GM23338 (cell line): ENCODE data around the gene SRPK1. TPM values are rescaled to one million over a fixed set of nuclear protein-coding genes. Genes with fewer than 3 reads are reported as not detected.

Experiments used
- ATAC-seq: fragments of 200-7000 bp; cut with Tn5 transposase; 3 replicates; pipeline ENCODE4 v1.9.1; 2020
- DNase-seq: peaks from one replicate; pipeline ENCODE4 v3.0.0-alpha.2; 2015; ENCODE audit warnings: low spot score
- H2AFZ ChIP-seq: fragments of 200-600 bp; sonication (generic); 2 replicates; pipeline ENCODE4 v1.8.0; 2016; ENCODE audit warnings: antibody characterized with exemption, mild to moderate bottlenecking, moderate library complexity
- H3F3A ChIP-seq: fragments of 200-600 bp; sonication (generic); replicated peaks from 2 replicates; pipeline ENCODE4 v1.8.0; 2017; ENCODE audit warnings: antibody characterized with exemption, mixed run types, low read depth
- H3K27ac ChIP-seq: fragments of 200-600 bp; sonication (generic); 2 replicates; pipeline ENCODE4 v1.6.1; 2016; ENCODE audit warnings: low read depth
- H3K27me3 ChIP-seq: fragments of 200-600 bp; sonication (generic); 2 replicates; pipeline ENCODE4 v1.8.0; 2016; ENCODE audit warnings: mild to moderate bottlenecking, mixed run types, moderate library complexity; ENCODE audit not compliant: insufficient read depth
- H3K36me3 ChIP-seq: fragments of 200-600 bp; sonication (generic); 2 replicates; pipeline ENCODE4 v1.8.0; 2016; ENCODE audit warnings: mild to moderate bottlenecking; ENCODE audit not compliant: insufficient read depth
- H3K4me1 ChIP-seq: fragments of 200-600 bp; sonication (generic); 2 replicates; pipeline ENCODE4 v1.8.0; 2016; ENCODE audit warnings: mild to moderate bottlenecking, moderate library complexity; ENCODE audit not compliant: insufficient read depth
- H3K4me2 ChIP-seq: fragments of 200-600 bp; sonication (generic); 2 replicates; pipeline ENCODE4 v1.7.1; 2017; ENCODE audit warnings: mixed run types
- H3K4me3 ChIP-seq: fragments of 200-600 bp; sonication (generic); 2 replicates; pipeline ENCODE4 v1.6.1; 2016; ENCODE audit warnings: mixed run types
- H3K79me2 ChIP-seq: fragments of 200-600 bp; sonication (generic); replicated peaks from 2 replicates; pipeline ENCODE4 v1.8.0; 2017; ENCODE audit warnings: mild to moderate bottlenecking; ENCODE audit not compliant: insufficient read depth
- H3K9me2 ChIP-seq: fragments of 200-600 bp; sonication (generic); 2 replicates; pipeline ENCODE4 v1.8.0; 2017; ENCODE audit not compliant: insufficient read depth
- H4K20me1 ChIP-seq: fragments of 200-600 bp; sonication (generic); replicated peaks from 2 replicates; pipeline ENCODE4 v1.8.0; 2017; ENCODE audit warnings: mild to moderate bottlenecking; ENCODE audit not compliant: insufficient read depth
- H3K27ac Mint-ChIP-seq: 2 replicates; pipeline ENCODE4 v1.8.0; 2020; ENCODE audit warnings: inconsistent platforms, mild to moderate bottlenecking, moderate library complexity, mixed read lengths
- H3K27me3 Mint-ChIP-seq: 3 replicates; pipeline ENCODE4 v1.8.0; 2022; ENCODE audit warnings: low read depth, mild to moderate bottlenecking, moderate library complexity, mixed read lengths, inconsistent platforms; ENCODE audit not compliant: insufficient read depth, poor library complexity
- H3K36me3 Mint-ChIP-seq: 3 replicates; pipeline ENCODE4 v1.8.0; 2021; ENCODE audit warnings: low read depth, mild to moderate bottlenecking, inconsistent platforms, moderate library complexity, mixed read lengths
- H3K4me1 Mint-ChIP-seq: 3 replicates; pipeline ENCODE4 v1.8.0; 2020; ENCODE audit warnings: mild to moderate bottlenecking, inconsistent platforms, mixed read lengths
- H3K4me3 Mint-ChIP-seq: 3 replicates; pipeline ENCODE4 v1.8.0; 2021; ENCODE audit warnings: moderate library complexity, mild to moderate bottlenecking, inconsistent platforms, mixed read lengths
- H3K9me3 Mint-ChIP-seq: 3 replicates; pipeline ENCODE4 v1.8.0; 2020; ENCODE audit warnings: moderate library complexity, mild to moderate bottlenecking, inconsistent platforms, mixed read lengths
- CREB1 ChIP-seq: fragments of 250-450 bp; sonication (Bioruptor Pico); IDR thresholded peaks from 2 replicates; pipeline ENCODE4 v1.5.0; 2020; ENCODE audit warnings: low read depth, mild to moderate bottlenecking, moderate library complexity
- EZH2 ChIP-seq: fragments of 200-600 bp; sonication (generic); IDR thresholded peaks from one replicate; pipeline ENCODE4 v1.8.0; 2017; ENCODE audit warnings: antibody characterized with exemption, mild to moderate bottlenecking, low read depth; ENCODE audit not compliant: unreplicated experiment
- EZH2phosphoT487 ChIP-seq: fragments of 200-600 bp; sonication (generic); IDR thresholded peaks from one replicate; pipeline ENCODE4 v1.8.1; 2018; ENCODE audit warnings: antibody characterized with exemption; ENCODE audit not compliant: unreplicated experiment
- JUNB ChIP-seq: IDR thresholded peaks from one replicate; pipeline ENCODE4 v1.6.1; 2016; ENCODE audit warnings: antibody characterized with exemption; ENCODE audit not compliant: unreplicated experiment
- NANOG ChIP-seq: IDR thresholded peaks from 2 replicates; pipeline ENCODE4 v1.6.1; 2016; ENCODE audit warnings: antibody characterized with exemption, borderline replicate concordance
- POLR2AphosphoS5 ChIP-seq: IDR thresholded peaks from 2 replicates; pipeline ENCODE4 v1.6.1; 2016; ENCODE audit warnings: antibody characterized with exemption, low read depth
- ZNF114 ChIP-seq: fragments of 250-450 bp; sonication (Bioruptor Pico); IDR thresholded peaks from 2 replicates; pipeline ENCODE4 v1.5.0; 2020; ENCODE audit warnings: mild to moderate bottlenecking, moderate library complexity
- polyA plus RNA-seq: library from polyadenylated mRNA; unstranded; fragments of >200 nt; fragmentation: Nextera tagmentation; extraction: Ambion mirVana; gene quantifications from 2 replicates; pipeline ENCODE4 v1.2.1, GENCODE V29; 2016
- total RNA-seq: library from RNA; depleted of rRNA; stranded (reverse); fragments of >200 nt; shearing (Covaris generic); gene quantifications from 2 replicates; pipeline ENCODE4 v1.2.3, GENCODE V29; 2014
- TF ChIP-seq, protein P1 (sequence below): IDR thresholded peaks from 2 replicates; pipeline ENCODE4 v1.6.1; 2016; ENCODE audit warnings: antibody characterized with exemption
- TF ChIP-seq, protein P2 (sequence below), 2 experiments: fragments of 200-600 bp in 1 of 2; sonication (generic) in 1 of 2; conservative IDR thresholded peaks; 2 replicates each; pipeline versions ENCODE4 v1.5.1 to v1.6.1; 2016 to 2017; ENCODE audit warnings: antibody characterized with exemption in 2 of 2, low read depth in 2 of 2, mild to moderate bottlenecking in 2 of 2, moderate library complexity in 1 of 2

SRPK1 gene
- total and polyA plus RNA-seq, 2 experiments from 2014 or later = 175 to 202 TPM

DNA sequence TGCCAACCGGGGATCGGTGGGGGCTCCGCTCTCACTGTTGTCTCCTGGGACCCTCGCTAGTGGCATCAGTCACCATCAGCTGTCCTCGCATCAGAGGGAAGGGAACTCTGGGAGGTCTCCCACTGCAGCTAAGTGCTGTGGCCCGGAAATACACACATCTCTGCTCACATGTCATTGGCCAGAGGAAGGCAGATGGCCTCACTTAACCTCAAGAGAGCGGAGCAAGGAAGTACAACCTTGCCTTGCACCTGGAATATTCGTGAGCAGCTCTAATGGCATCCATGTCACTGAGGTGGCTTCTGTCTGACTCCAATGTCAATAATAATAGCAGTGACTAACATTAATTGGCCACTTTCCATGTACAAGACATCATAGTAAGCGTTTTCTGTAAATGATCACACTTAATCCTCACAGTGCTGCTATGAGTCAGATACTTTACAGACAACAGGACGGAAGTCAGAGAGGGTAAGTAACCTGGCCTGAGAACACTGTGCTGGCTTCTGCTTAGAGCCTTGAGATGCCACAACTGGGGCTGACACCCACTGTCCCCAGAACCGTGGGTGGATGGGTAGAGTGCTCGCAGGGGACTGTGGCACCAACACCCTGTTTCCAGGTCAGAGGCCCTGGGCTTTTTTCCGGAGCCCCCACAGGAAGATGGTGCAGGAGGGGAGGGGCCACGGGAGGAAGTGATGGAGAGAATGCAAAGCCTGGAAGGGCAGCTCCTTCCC, 109.8 kb downstream of the SRPK1 start:
- no peaks in the 10 kb centered on the region; the same call in 2 of the 3 replicates for H3K9me3 Mint-ChIP-seq
- H3K27ac ChIP-seq = no peak overlapping the region
- no peak for DNase-seq
- H3K4me1 ChIP-seq = peaks cover 5% of the 10 kb centered on the region; the same call in 1 of the 2 replicates
- peaks cover 5% of the 10 kb centered on the region for H3K27me3 Mint-ChIP-seq
- no peak overlapping the region for H2AFZ ChIP-seq
- H3F3A ChIP-seq = no peaks in the 10 kb centered on the region
- H4K20me1 ChIP-seq = no peaks in the 10 kb centered on the region
- no peak overlapping the region for H3K4me2 ChIP-seq
- H3K27ac Mint-ChIP-seq = no peak overlapping the region
- no peaks in the 10 kb centered on the region for H3K9me2 ChIP-seq
- no peak overlapping the region for H3K4me3 ChIP-seq
- no peak overlapping the region for H3K4me3 Mint-ChIP-seq
- ATAC-seq = no peak
- no peaks in the 10 kb centered on the region for H3K36me3 Mint-ChIP-seq
- H3K79me2 ChIP-seq = no peaks in the 10 kb centered on the region
- H3K27me3 ChIP-seq = no peaks in the 10 kb centered on the region
- TF ChIP-seq CREB1 (CRISPR knock-in tag) = no peak
- no peak for TF ChIP-seq NANOG
- TF ChIP-seq, protein P1, sequence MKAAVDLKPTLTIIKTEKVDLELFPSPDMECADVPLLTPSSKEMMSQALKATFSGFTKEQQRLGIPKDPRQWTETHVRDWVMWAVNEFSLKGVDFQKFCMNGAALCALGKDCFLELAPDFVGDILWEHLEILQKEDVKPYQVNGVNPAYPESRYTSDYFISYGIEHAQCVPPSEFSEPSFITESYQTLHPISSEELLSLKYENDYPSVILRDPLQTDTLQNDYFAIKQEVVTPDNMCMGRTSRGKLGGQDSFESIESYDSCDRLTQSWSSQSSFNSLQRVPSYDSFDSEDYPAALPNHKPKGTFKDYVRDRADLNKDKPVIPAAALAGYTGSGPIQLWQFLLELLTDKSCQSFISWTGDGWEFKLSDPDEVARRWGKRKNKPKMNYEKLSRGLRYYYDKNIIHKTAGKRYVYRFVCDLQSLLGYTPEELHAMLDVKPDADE = no peak
- TF ChIP-seq, protein P2, sequence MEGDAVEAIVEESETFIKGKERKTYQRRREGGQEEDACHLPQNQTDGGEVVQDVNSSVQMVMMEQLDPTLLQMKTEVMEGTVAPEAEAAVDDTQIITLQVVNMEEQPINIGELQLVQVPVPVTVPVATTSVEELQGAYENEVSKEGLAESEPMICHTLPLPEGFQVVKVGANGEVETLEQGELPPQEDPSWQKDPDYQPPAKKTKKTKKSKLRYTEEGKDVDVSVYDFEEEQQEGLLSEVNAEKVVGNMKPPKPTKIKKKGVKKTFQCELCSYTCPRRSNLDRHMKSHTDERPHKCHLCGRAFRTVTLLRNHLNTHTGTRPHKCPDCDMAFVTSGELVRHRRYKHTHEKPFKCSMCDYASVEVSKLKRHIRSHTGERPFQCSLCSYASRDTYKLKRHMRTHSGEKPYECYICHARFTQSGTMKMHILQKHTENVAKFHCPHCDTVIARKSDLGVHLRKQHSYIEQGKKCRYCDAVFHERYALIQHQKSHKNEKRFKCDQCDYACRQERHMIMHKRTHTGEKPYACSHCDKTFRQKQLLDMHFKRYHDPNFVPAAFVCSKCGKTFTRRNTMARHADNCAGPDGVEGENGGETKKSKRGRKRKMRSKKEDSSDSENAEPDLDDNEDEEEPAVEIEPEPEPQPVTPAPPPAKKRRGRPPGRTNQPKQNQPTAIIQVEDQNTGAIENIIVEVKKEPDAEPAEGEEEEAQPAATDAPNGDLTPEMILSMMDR (conservative IDR thresholded peaks at IDR 0.05; ENCODE audit: low read depth in 2 of 2) = no peak
- TF ChIP-seq POLR2AphosphoS5 = no peak
- TF ChIP-seq EZH2phosphoT487 = no peak
- TF ChIP-seq ZNF114 (CRISPR knock-in tag) = no peak
- TF ChIP-seq JUNB = no peak
- H3K36me3 ChIP-seq = no peaks in the 10 kb centered on the region
- H3K4me1 Mint-ChIP-seq = peaks cover 7% of the 10 kb centered on the region

DNA sequence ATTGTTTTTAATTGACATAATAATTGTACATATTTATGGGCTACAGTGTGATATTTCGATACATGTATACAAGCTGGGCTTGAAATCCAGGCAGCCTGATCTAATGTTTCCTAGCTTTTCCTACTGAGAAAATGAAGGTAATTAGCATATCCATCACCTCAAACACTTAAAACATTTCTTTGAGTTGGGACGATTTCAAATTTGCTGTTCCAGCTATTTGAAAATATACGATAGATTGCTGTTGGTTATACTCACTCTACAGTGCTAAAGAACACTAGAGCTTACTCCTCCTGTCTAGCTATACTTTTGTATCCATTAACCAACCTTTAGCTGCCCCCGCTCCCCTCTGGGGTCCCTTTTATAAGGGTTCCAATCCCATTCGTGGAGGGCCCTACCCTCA, 111.1 kb downstream of the SRPK1 start:
- H3K9me3 Mint-ChIP-seq = no peaks in the 10 kb centered on the region
- Histone ChIP-seq H3K9me2 (no peaks in the 10 kb centered on the region), H3K4me1 (peaks cover 5% of the 10 kb centered on the region; the same call in 1 of the 2 replicates), H3K79me2 (no peaks in the 10 kb centered on the region), H3F3A (no peaks in the 10 kb centered on the region), H3K27me3 (no peaks in the 10 kb centered on the region), H3K27ac (no peak overlapping the region), H3K36me3 (no peaks in the 10 kb centered on the region), H3K4me3 (no peak overlapping the region), H2AFZ (no peak overlapping the region), H3K4me2 (no peak overlapping the region), H4K20me1 (no peaks in the 10 kb centered on the region)
- H3K27ac Mint-ChIP-seq = no peak overlapping the region
- no peak overlapping the region for H3K4me3 Mint-ChIP-seq
- DNase-seq = no peak
- ATAC-seq = no peak
- no peaks in the 10 kb centered on the region for H3K36me3 Mint-ChIP-seq
- H3K27me3 Mint-ChIP-seq = peaks cover 5% of the 10 kb centered on the region
- H3K4me1 Mint-ChIP-seq = peaks cover 8% of the 10 kb centered on the region
- TF ChIP-seq JUNB (no peak), EZH2 (no peak), CREB1 (CRISPR knock-in tag) (no peak)
- TF ChIP-seq, protein P2 (conservative IDR thresholded peaks at IDR 0.05; ENCODE audit: low read depth in 2 of 2) = no peak
